HG03469 (cell line): ENCODE measurements around the gene UEVLD.

Experiments
- ATAC-seq: cut with Tn5 transposase; IDR thresholded peaks from one replicate; pipeline ENCODE4 v1.9.1; 2021; ENCODE audit warnings: mild to moderate bottlenecking, moderate library complexity, moderate number of reproducible peaks; ENCODE audit not compliant: unreplicated experiment

UEVLD gene

DNA sequence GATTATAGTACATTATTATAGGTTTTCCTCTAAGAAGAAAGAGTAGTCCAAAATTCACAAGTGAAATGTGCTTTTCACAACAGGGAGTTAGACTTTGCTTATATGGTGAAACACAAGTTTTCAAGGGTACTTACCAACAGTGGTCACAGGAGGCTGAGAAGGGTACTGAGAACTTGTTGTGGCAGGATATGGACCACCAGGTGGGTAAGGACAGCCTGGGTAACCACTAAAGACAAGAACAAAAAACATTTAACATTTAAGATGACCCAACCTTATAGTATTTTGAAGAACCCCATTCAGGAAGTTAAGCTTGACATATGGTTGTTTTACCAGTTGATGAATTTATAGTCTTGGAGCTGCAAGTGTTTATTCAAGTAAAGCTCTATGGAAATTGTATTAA is 86.2 kb downstream of the UEVLD start:
- ATAC-seq, result no peak

DNA sequence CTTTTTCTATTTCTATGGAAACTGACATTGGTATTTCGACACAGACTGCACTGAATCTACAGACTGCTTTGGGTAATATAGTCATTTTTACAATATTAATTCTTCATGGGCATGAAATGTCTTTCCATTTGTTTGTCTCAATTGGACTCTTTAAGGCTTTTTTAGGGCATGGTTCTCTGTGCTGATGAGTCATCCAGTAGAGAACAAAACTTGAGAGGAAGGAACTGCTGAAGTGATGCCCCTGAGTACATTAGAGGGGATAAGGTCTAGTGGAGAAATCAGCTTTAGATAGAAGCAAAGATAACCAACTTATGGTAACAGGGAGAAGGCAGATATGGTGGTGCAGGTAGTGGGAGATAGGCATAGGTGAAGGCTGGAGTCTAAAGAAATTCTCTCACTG is 86.9 kb downstream of the UEVLD start:
- no peak for ATAC-seq

DNA sequence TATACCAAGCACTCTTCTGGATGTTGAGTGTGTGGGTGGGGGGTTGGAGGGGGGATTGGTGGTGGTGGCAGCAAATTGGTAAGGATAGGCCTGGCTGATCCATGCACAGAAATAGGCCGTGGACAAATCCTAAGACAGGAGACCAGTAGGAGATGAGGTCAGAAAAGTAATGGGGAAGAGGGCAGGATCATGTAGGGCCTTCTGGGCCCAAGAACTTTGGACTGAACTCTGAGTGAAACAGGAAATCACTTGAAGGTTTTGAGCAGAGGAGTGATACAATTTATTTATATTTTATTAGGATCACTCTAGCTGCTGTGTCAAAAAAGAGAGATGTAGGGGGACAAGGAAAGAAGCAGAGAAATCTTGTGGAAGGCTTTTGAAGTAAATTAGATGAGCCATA is 90.5 kb downstream of the UEVLD start:
- ATAC-seq, result no peak

DNA sequence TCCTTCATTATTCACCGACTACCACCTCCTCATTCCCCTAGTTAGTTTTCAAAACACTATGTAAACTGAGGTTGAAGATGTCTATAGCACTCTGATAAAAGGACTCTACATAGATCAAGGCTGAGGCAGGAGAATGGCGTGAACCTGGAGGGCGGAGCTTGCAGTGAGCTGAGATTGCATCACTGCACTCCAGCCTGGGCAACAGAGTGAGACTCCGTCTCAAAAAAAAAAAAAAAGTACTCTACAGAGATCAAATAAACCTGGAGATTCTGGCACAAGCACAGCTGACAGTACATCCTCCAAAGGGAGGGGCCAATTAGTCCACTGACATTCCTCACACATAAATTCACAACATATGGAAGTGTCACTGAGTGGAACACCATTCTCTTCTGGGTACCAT is 92.8 kb downstream of the UEVLD start:
- no peak for ATAC-seq

DNA sequence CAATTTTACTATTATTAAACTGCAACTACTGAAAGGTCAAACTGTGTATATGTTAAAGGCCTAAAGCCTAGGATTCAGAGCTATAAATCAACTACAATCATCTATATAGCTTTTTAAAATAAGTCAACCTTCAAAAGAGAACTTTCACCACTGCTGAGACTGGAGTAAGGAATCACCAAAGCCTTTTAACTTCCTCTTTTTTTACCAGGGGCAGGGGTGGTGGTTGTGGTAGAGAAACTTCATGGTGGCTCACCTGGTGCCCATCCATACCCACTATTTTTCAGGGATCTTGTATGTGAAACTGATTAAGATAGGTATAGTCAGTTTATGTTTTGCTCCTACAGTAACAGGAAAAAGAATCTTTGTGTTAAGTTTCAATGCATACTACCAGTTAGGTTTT is 93.3 kb downstream of the UEVLD start:
- no peak for ATAC-seq

DNA sequence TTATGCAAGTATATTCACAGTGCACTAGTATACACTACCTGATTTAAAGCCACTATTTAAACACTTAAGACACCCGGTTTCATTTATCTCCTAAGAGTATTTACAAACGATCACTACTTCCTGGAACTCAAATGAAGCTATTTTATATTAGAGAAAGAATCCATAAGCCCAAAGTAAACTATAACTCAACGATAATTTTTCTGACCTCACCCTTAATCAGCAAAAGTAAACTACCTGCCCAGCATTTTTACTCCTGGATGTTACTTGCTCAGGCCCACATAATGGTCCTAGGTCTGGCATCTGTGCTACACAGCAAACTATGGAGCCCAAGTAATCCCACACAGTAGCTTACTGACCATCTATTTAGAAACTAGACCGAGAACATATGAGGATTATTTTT is 95.2 kb downstream of the UEVLD start:
- no peak for ATAC-seq

DNA sequence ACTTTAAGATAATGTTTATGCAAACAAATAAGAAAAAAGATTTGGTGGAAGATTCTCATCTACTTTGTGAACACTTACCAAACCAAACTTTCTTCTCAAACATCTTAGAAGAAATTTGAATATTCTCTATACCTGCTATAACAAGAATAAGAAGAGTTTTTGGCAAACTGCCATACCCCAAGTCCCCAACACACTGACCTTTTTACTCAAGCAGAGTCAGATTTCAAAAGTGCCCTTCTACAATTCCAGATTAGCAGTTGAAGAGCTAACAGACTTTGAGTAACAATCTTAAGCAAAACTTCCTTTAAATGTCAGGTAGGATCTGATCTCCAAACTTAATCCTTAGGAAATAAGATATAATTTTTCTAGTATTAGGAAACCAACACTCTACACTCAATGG is 95.6 kb downstream of the UEVLD start:
- ATAC-seq, result no peak

DNA sequence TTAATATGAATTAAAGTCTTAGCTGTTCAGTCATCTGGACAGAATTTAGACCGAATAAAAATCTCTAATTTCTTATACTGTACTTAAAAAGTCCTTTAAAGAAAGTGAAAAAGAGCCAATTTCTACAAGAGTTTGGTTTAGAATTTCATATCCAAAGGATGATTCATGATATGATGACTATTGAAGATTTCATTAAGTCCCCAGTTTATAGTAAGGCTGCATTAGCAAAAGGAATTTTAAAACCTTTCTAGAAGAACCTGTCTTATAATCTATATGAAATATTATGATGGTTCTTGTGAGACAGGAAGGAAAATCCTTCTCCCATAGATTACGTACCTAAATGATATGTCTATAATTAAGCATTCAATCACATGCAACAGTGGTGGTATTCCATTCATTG is 96.6 kb downstream of the UEVLD start:
- ATAC-seq, result no peak

DNA sequence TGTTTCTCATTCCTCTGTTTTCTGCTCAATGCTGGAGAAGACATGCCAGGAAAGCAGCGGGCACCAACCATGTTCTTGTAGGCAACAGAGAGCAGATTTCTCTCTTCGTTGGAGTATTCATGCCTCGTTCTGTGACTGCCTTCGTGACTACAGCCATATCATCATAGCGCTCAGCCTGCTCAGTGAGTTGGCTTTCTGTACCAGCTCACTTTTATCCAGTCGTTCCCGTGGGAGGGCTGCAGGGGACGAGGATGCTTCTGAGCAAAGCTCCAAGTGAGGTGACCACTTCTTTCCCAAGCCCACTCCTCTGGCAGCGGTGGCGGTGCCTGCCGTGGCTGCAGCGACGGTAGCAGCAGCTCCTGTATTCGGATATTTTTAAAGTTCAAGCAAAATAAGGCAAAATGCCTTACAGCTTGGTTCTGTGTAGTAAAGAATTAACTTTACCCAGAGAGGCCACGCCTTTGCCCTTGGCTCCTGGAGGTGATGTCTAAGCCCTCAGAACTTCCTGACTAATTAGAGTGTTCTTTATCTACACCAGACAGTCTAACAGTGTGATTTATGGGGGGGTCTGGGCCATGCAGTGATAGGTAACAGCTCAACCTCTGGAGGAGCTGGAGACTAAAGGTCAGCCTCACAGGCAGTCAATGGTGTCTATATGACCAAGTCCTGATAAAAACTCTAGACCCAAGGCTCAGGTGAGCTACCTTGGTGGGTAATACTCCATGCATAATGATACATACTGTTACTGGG is 97.6 kb downstream of the UEVLD start:
- no peak for ATAC-seq

DNA sequence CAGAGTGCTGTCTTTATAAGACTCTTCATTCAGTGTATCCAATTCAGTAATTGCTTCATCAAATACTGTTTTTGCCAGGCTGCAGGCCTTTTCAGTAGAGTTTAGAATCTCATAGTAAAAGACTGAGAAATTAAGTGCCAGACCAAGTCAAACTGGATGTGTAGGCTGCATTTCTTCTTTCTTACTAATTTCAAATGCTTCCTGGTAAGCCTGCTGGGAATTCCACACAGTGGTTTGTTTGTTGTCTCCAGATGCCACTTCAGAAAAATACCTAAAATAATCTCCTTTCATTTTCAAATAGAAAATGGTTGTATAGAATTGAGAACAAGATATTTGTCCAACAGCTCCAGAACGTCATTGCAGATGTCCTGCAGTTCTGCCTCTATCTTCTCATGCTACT is 98.2 kb downstream of the UEVLD start:
- ATAC-seq, result no peak

DNA sequence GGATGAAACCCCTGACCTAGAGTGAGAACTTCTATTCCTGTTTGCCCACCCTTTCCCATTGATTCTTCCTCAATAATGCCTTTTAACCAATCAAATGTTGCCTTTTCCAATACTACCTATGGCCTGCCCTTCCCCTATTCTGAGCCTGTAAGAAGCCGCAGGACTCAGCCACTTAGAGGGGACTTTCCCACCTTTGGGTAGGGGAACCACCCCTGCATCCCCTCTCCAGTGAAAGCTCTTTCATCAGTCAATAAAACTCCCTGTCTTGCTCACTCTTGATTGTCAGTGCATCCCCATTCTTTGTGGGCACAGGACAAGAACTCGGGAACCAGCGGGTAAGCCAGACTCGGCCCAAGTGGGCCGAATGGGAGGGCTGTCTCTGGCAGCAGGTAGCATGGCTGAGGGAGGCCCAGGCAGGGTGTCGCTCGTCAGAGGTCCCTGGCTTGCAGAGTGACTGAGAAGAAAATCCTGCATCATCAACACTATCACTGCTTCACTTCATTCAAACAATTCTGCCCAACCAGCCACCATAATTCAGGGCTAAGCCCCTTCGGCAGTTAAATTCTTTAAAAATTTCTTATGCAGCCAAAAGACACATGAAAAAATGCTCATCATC is 102.5 kb downstream of the UEVLD start:
- ATAC-seq, result no peak
